Stimulated activated CD4-positive, alpha-beta T cell treated with anti-CD3 and anti-CD28 coated beads, TNF-alpha, amount 100 ng/mL, for 24 hours (primary cell): Measurements from ENCODE around the gene CCDC32.
"Not testable (repeated sequence)": the region's sequence is repeated elsewhere in the genome, so short reads cannot be mapped to it uniquely, and the experiment has no call there.

Experiments
- DNase-seq, 3 experiments: peaks; one replicate each; pipeline ENCODE4 v3.0.0-alpha.2; 2020; ENCODE audit warnings: low read depth in 3 of 3

The CCDC32 gene, protein sequence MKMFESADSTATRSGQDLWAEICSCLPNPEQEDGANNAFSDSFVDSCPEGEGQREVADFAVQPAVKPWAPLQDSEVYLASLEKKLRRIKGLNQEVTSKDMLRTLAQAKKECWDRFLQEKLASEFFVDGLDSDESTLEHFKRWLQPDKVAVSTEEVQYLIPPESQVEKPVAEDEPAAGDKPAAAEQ

DNA sequence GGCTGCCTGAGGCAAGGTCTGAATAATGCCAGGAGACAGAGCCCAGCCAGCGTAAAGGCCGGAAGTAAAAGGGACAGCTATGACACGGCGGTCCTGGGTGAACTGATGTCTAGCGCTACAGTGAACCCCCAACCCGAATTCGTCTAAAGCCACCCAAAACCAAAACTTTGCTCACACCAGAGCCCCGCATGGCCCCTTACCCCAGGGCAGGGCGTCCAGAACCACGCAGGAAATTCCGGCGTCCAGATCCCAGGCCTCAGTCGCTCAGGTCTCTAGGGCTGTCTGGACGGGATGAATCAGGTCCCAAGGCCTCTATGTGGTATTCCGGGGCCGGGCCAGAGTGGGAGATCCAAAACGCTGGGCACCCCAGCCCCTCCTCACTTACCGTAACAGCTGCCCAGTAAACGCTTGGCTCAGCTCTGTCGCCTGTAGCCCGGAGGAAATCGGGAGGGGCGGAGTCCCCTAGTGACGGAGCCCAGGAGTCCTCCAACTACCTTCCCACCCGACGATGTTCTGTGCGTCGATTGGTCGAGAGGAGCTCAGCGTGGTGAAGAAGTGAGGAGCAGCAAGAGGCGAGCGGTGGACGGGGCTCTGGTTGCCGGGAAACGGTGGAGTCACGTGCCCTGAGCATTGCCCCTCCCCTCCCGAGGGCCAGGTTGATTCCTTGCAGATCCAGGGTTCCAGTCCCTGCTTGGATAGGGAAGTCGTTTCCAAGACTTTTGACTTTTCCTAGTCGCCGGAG, at the start of gene CCDC32:
CCDC32 (minus strand) TSS at position 452 of the 742 bp plus-strand sequence. CDS start 2,027 bp downstream, outside the sequence.
- peak; percentile 88 to 96 (median 92) for DNase-seq

DNA sequence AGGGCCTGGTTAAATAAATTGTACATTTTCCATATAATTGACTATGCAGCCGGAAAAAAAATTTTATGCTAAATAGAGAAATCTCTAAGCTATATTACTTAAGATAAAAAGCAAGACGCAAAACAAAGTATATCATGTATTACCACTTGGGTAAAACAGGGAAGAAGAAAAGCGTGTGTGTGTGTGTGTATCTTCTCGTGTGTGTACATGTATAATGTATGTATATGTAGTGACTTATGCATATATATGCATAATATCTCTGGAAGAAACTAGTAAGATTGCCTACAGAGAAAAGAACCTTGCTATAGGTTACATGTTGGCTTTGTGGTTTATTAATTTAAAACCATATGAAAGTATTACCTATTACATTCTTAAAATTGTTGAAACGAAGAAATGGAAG, 48.2 kb upstream of the CCDC32 start:
- no peak for DNase-seq

DNA sequence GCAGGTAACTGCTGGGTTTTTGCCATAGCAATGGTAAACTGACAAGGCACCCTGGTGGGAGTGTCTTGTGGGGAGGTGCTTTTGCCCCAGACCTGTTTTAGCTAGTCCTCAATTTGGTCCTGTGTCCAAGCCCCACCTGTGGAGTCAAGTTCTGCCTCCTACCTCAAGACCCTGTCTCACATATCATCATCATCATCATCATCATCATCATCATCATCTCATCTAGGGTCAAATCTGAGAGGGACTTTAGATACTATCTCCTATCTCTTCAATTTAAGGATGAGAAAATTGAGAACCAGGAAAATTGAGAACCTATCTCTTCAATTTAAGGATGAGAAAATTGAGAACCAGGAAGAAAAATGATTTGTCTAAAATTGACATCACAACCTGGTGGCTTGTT, 39.1 kb upstream of the CCDC32 start:
- DNase-seq, result no peak

DNA sequence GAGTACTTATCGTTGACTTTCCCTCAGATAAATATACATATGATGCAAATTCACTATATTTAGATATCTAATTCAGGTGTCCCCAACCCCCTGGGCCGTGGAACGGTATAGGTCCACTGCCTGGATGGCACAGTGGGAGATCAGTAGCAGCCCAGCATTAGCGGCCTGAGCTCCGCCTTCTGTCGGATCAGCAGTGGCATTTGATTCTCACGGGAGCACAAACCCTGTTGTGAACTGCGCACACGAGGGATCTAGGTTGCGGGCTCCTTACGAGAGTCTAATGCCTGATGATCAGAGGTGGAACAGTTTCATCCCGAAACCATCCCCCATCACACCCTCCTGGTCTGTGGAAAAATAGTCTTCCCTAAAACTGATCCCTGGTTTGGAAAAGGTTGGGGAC, 36.1 kb upstream of the CCDC32 start:
- DNase-seq, result no peak

DNA sequence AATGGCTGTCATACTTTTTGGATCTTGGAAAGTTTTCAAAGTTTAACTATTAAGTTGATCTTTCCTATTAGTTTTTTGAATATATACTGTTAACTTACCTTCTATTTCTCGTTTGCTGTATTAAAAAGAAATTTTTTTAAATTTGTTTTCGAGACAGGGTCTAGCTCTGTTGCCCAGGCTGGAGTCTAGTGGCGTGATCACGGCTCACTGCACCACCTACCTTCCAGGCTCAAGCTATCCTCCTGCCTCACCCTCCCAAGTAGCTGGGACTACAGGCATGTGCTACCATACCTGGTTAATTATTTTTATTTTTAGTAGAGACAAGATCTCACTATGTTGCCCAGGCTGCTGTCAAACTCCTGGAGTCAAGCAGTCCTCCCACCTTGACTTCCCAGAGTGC, 33.8 kb upstream of the CCDC32 start:
- DNase-seq, result no peak

DNA sequence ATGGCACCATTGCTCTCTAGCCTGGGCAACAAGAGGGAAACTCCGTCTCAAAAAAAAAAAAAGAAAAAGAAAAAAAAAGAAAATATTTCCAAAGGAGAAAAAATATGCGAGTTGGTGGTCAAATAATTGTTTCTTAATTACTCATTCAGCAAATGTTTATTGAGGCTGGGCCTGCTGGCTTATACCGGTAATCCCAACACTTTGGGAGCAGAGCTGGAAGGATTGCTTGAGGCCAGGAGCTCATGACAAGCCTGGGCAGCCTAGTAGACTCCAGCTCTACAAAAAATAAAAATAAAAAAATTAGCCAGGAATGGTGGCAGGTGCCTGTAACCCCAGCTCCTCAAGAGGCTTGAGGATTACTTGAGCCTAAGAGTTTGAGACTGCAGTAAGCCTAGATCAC, 33.3 kb upstream of the CCDC32 start:
- no peak for DNase-seq

DNA sequence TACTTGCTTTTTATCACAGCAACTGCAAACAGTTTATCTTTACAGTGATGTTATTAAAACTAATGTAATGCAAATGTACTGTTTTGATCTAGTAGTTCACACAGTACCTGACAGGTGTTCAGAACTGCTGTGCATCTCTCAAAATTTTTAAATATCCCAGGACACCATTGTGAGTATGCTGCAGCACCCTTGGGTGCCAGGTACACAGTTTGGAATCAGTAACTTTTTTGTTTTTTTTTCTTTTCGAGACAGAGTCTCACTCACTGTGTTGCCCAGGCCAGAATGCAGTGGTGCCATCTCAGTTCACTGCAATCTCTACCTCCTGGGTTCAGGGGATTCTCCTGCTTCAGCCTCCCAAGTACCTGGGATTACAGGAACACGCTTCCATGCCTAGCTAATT, 32.2 kb upstream of the CCDC32 start:
- no peak for DNase-seq

DNA sequence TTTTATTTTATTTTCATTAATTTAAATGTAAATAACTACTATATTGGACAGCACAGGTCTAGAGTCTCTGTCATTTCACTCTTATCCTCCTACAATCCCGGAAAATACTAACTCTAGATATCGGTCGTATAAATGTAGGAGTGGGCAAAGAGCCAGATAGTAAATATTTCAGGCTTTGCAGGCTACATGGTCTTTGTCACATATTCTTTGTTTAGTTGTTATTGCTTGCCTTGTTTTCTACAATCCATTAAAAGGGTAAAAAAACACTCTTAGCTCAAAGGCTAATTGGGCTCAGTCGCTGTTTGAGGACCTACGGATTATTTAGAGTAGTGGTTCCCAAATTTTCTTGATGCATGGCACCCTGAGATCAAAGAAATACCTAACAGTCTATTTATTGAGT, 30.9 kb upstream of the CCDC32 start:
- DNase-seq, result no peak

DNA sequence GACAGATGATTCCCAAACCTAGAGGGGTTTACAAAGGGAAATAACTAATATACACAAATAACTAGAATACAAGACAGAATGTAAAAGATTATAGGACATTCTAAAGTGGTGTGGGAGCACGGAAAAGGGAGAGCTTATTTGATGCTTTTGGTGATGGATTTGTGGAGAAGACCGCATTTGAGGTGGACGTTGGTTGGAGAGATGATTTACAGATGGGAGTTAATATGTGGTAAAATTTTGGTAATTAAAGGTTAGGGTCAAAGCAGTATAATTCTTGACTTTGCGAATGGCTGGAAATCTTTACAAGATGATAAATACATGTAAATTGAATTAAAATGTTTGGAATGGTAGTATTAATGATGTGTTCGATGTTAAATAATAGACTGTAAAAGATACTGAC, 30.4 kb upstream of the CCDC32 start:
- no peak for DNase-seq

DNA sequence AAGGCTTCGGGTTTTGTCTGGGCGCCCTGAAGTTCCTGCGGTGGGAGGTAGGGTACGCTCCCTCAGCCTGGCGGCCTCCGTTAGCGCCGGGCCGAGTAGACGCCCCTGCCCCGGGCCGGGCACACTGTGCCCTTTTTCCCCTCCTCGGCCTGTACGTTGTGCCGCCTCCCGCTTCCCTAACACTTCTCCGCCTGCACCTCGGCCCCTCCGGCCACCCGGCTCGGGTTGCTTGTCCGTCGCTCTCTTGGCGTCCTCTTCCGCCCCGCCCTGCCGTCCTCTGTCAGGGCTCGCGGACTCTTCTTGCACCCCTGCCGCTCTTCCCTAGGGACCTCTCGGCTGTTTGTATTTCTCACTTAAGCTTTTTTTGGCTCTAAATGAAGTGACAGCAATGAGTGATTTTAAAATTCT, 29.6 kb upstream of the CCDC32 start:
- no peak for DNase-seq

DNA sequence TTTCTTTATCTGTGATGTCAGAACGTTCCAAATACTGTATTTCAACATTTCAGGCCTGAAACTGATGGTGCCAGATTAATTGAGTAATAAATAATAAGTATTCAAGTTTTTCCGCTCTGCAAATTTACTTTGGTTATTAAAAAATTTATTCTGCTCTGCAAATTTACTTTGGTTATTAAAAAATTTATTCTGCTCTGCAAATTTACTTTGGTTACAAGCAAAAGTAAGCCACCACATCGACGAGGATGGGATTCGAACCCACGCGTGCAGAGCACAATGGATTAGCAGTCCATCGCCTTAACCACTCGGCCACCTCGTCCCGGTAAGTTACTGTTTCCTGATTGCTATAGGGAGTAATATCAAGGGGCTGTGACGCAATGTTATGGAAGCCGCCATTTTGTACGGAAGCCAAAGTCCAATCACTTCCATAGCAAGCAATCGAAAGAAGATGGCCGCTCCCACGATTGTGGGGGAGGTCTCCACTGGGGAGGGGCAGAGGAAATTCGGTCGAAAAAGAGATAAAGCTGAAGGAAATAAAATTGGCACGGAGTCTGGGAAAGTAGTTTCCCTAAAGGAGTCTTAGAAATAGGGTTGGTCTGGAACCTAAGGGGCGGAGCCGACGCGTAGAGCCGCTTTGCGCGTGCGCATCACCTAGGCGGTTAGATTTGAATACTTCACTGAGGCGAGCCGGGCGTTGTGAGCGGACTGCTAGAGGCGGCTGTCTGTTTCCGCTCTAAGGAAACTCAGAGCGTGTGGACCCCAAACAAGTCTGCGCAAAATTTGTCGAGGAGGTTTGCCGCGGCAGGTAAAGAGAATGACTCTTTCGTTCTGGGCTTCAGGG, 29.0 kb upstream of the CCDC32 start, which contains the start of gene KNL1:
KNL1 (plus strand) TSS at position 662 of the 841 bp plus-strand sequence. CDS start 8,683 bp downstream, outside the sequence.
- peak; percentile 79 to 89 (median 82) for DNase-seq

DNA sequence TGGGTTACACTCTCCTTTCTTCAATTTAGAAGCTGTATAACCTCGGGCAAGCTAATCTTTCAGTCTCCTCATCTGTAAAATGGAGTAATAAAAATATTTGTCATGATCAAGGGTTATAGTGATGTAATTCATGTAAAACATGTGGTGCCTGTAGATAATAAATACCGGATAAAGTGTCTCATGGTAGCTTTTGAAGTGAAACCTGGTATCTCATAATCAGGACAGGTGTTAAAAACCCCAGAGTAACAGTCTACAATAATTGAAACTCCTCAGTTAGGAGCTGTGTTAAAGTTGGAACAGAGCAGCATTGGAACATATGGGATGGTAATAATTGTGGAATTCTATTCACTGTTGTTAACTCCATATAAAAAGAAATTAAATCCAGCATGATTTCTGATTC, 28.3 kb upstream of the CCDC32 start:
- DNase-seq, result no peak

DNA sequence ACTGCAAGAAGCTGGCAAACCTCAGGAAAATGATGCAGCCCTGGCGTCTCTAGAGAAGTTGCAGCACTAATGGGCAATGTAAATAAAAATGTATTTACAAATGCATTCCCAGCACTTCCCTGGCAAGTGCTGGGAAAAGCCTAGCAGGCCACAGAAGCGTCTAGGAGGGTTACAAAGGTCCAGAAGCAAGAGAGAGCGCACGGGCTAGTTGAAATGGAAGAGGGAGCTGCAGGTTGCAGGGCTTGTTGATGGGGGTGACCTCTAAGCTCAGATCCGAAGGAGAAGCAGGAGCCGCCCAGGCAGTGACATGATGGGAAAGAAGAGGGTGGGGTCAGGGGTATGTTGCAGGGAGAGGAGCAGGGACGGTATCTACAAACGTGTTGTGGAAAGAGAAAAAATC, 26.5 kb upstream of the CCDC32 start:
- DNase-seq, result no peak

DNA sequence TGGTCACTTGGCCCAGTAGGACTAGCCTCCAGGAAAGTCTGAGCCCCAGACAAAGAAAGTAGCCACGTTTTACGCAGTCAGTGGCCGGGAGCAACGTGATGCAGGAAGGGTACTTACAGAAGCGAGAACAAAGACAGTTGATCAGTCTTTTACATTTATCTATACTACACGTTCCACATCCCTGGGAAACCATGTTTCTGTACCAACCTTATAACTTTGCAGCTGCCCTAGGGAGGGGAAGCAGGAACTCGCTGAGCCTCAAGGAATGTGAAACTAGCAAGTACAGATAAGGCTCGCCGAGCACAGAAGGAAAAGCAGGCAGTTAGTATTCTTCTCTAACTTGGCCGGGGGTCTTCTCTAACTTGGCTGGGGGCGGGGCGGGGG, 25.8 kb upstream of the CCDC32 start:
- DNase-seq, result no peak

DNA sequence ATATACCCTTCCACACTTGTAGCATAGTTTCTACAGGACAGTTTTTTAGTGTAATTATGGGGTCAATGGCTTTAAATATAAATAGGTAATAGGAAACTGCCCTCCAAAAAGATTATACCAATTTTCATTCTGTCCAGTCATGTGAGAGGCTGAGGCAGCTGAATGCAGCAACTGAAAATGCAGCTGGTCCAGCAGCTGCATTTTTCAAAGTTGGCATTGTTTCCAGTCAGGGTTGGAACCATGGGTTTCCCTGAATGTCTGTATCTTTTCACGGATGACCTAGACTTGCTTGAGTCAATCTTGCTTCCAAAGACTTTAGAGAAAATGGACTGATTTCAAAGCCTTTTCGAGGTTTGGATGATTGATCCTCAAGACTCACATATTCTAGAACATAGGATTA, 19.3 kb upstream of the CCDC32 start:
- DNase-seq, result no peak

DNA sequence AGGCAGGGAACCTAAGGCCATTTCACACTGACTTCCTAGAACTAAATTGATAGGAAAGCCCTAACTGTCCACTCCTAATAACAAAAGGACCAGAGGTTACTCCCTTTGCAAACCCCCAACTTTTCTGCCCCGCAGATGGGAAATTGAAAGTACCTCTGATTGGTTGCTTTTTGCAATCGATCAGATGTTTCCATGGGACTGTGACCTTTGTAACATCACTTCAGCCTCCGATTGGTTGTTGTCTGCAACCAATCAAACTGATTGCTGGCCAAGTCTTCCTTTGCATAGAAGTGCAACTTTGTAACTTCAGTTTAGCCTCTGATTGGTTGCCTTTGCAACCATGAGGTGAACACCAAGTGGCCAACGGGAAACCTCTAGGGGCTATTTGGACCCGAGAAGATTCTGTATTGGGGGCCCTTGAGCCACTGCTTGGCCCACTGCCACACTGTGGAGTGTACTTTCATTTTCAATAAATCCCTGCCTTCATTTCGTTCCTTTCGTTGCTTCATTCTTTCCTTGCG, 17.9 kb upstream of the CCDC32 start:
- no peak for DNase-seq

DNA sequence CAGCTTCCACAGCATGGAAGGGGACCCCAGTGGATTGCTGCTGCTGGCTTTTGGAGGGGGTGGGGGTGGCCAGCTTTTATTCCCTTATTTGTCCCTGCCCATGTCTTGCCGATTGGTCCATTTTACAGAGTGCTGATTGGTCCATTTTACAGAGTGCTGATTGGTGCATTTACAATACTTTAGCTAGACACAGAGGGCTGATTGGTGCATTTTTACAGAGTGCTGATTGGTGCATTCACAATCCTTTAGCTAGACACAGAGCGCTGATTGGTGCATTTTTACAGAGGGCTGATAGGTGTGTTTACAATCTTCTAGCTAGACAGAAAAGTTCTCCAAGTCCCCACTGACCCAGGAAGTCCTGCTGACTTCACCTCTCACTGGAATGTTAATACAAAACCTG, 17.0 kb upstream of the CCDC32 start:
- not testable (repeated sequence) for DNase-seq

DNA sequence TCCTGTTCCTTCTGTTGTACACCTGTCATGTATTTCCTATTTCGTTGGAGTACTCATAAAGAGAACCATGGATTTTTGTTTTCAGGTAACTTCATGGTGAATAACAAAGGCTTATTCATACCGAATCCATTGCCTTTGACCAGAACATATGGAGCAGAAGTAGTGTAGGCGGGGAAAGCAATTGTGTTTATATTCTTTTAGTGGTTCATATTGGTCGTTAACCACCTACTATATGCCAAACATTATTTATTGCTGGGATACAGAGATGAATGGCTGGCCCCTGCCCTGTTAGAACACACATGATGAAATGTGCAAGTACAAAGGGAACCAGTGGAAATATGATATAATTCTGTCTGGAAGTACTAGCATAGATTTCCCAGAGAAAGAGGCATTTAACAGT, 14.1 kb upstream of the CCDC32 start:
- DNase-seq, result no peak

DNA sequence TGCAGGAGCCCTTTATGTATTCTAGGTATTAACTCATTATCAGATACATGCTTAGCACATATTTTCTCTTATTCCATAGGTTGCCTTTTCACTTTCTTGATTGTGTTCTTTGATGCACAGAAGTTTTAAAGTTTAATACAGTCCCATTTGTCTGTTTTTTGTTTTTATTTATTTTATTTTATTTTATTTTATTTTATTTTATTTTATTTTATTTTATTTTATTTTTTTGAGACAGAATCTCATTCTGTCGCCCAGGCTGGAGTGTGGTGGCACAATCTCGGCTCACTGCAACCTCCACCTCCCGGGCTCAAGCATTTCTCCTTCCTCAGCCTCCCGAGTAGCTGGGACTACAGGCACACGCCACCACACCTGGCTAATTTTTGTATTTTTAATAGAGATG, 12.1 kb upstream of the CCDC32 start:
- not testable (repeated sequence) for DNase-seq

DNA sequence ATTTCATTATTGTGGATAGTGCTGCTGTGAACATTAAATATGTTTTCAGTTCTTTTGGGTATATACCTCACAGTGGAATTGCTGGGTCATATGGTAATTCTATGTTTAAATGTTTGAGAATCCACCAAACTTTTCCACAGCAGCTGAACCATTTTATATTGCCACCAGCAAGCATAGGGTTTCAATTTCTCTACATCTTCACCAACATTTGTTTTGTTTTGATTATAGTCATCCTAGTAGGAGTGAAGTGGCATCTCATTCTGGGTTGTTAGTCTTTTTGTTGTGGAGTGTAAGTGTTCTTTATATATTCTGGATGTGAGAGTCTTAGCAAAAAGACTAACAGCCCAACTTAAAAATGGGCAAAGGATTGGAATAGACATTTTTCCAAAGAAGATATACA, 10.3 kb upstream of the CCDC32 start:
- no peak for DNase-seq

DNA sequence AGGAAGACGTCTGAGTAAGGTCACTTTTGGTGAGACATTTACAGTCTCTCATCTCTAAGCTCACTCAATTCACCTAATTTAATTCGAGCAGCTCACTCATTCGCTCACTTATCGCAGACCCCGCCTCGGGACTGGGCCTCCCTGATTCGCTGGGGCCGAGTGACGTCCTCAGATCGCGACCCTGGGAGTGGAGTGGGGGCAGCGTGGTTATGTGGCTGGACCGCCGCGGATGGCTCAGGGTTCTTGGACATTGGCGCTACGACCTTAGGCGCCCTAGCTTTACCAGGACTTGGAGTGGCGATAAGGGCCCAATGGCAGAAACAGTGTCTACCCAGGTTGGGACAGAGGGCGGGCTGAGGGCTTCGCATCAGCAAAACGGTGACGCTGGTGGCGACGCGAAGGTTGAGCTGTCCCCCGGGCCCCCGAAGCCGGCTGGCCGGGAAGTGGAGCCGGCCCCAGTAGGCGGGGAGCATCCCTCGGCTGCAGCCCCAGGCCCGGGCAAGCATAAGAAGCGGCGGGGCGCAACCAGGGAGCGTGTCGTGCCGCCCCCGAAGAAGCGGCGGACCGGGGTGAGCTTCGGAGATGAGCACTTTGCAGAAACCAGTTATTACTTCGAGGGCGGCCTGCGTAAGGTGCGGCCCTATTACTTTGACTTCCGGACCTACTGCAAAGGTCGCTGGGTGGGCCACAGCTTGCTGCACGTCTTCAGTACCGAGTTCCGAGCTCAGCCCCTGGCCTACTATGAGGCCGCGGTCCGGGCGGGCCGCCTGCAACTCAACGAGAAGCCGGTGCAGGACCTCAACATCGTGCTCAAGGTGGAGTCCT, 4.5 kb upstream of the CCDC32 start, which contains the start of gene RPUSD2:
RPUSD2 (plus strand) TSS at position 171 of the 825 bp plus-strand sequence; CDS start at position 210, 39 bp downstream.
- peak; percentile 86 to 94 (median 92) for DNase-seq
